HG03066 (cell line): ENCODE results near the gene SFRP2.

Experiments used
- ATAC-seq: cut with Tn5 transposase; IDR thresholded peaks from one replicate; pipeline ENCODE4 v1.9.1; 2021; ENCODE audit warnings: low read depth; ENCODE audit not compliant: unreplicated experiment

SFRP2 gene

DNA sequence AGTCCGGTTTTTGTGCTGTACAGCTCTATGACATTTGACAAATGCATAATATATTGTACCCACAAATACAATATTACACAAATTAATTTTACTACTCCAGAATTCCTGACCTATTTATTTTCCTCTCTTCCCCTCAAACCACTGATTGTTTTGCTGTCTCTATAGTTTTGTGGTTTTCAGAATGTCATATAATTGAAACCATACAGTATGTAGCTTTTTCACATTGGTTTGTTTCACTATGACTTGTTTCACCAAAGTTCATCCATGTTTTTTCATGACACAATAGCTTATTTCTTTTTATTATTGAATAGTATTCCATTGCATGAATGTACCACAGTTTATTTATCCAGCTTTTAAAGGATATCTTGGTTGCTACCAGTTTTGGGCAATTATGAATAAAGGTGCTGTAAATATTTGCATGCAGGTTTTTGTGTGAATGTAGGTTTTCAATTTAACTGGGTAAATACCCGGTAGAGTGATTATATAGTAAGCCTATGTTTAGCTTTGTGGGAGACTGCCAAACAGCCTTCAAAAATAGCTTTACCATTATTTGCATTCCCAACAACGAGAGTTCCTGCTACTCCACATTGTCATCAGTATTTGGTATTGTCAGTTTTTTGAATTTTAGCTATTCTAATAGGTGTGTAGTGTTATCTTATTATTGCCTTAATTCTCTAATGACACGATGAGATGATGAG is 55.0 kb downstream of the SFRP2 start:
- no peak for ATAC-seq

DNA sequence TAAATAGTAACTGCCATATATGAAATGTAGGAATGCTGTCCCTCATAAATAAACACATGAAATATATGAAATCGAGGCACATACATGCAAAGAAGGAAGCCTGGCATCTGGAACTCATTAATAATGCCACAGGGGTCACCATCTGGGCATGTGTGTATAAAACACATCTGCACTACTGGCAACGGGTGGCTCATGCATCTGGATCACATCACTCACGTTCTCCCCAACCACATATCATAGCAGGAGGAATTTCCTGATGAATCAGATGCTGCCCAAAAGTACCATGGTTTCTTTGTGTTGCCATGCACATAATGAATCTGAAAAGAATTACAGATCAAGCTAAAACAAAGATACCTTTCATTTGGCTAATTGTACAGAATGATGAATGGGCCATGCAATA is 57.6 kb downstream of the SFRP2 start:
- no peak for ATAC-seq
